ENCODE results near the gene LAMA5. TPM values are rescaled to one million over a fixed set of nuclear protein-coding genes. Genes with fewer than 3 reads are reported as not detected.

Gene LAMA5
- polyA plus RNA-seq, 1 donor (not counting 4 experiments of a cell fraction or from before 2014, with no cell fraction given) = 8.7 TPM

DNA sequence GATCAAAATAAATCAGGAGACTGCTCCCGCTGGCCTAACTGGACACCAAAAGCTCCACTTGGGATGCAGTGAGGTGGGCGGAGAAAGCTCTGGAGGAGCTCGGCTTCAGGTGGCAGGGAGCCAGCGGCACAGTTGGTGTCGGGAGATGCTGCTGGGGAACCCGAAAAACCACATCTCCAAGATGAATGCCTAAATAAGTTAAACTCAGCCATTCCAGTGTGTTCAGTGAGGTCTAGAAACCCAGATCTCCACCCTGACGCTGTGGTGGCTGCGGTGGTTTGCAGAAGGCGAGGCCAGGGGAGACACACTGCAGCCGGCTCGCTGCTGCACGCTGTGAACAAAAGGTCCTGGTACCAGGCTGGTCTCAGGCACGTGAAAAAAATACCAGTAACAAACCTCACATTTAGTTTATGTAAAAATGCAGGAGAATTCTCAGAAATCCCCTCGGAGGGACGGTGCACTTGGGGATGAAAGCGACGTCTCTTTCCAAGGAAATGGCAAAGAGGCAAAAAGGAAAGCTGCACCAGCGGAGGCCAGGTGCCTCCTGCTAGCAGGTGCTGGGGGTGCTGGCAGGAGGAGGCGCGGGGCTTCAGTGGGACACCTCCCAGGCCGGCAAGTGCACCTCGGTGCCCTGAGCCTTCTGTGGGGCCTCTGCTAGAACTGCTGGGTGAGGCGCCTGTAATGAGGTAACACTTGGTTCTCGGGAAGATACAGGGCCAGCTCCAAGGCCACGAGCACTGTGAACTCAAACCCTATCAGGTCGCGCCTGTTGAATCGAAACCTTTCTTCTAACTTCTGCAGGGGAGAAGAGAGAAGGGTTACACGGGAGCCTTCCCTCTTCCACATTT is 23.4 kb upstream of the LAMA5 start:
- H3K4me3 ChIP-seq (ENCODE audit: control insufficient read depth in 2 of 3, extremely low read depth in 1 of 3, insufficient read depth in 2 of 3, low read depth in 1 of 3, low read length in 3 of 3) = no peak overlapping the region
- peaks cover 43% of the 10 kb centered on the region for H3K79me2 ChIP-seq (ENCODE audit: control insufficient read depth, insufficient read depth, low read length)
- no peak overlapping the region for H3K4me2 ChIP-seq (ENCODE audit: control insufficient read depth, extremely low read depth, insufficient read depth, low read depth, low read length)
- H3K27ac ChIP-seq (ENCODE audit: control insufficient read depth, insufficient read depth, low read length) = no peak overlapping the region
- FAIRE-seq = no peak
- H3K9ac ChIP-seq (ENCODE audit: control insufficient read depth, extremely low read depth, insufficient read depth, low read length) = no peak overlapping the region
- no peak overlapping the region for H2AFZ ChIP-seq (ENCODE audit: control insufficient read depth, low read length)
- peaks cover 10% of the 10 kb centered on the region for H4K20me1 ChIP-seq (ENCODE audit: control insufficient read depth, extremely low read depth, insufficient read depth, low read length)
- DNase-seq (ENCODE audit: low read depth, low spot score) = no peak
- dilution Hi-C loops (cut with MboI; ENCODE audit: extremely low pct_ligation_motif_present, low sequenced_read_pairs) = no loop called here
- H3K27me3 ChIP-seq (ENCODE audit: control insufficient read depth, extremely low read depth, insufficient read depth, low read length) = no peaks in the 10 kb centered on the region
- no peaks in the 10 kb centered on the region for H3K9me3 ChIP-seq (ENCODE audit: control insufficient read depth, low read depth, low read length)
- peaks cover 12% of the 10 kb centered on the region for H3K4me1 ChIP-seq (ENCODE audit: control insufficient read depth, extremely low read depth, insufficient read depth, low read length)
- TF ChIP-seq EZH2 (IDR thresholded peaks at IDR 0.05; ENCODE audit: low read length) = no peak
- TF ChIP-seq, protein P1, sequence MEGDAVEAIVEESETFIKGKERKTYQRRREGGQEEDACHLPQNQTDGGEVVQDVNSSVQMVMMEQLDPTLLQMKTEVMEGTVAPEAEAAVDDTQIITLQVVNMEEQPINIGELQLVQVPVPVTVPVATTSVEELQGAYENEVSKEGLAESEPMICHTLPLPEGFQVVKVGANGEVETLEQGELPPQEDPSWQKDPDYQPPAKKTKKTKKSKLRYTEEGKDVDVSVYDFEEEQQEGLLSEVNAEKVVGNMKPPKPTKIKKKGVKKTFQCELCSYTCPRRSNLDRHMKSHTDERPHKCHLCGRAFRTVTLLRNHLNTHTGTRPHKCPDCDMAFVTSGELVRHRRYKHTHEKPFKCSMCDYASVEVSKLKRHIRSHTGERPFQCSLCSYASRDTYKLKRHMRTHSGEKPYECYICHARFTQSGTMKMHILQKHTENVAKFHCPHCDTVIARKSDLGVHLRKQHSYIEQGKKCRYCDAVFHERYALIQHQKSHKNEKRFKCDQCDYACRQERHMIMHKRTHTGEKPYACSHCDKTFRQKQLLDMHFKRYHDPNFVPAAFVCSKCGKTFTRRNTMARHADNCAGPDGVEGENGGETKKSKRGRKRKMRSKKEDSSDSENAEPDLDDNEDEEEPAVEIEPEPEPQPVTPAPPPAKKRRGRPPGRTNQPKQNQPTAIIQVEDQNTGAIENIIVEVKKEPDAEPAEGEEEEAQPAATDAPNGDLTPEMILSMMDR (optimal IDR thresholded peaks at IDR 0.05 in 1 of 3, IDR thresholded peaks at IDR 0.05 in 1 of 3, conservative IDR thresholded peaks at IDR 0.05 in 1 of 3; ENCODE audit: extremely low read depth in 1 of 3, insufficient read depth in 2 of 3, low read length in 3 of 3) = no peak
- H3K9me1 ChIP-seq (ENCODE audit: control insufficient read depth, extremely low read depth, insufficient read depth, low read length) = no peaks in the 10 kb centered on the region
- H3K36me3 ChIP-seq (ENCODE audit: control insufficient read depth in 2 of 2, extremely low read depth in 1 of 2, insufficient read depth in 2 of 2, low read length in 2 of 2) = peaks cover 23 to 25% of the 10 kb centered on the region in 2 experiments

DNA sequence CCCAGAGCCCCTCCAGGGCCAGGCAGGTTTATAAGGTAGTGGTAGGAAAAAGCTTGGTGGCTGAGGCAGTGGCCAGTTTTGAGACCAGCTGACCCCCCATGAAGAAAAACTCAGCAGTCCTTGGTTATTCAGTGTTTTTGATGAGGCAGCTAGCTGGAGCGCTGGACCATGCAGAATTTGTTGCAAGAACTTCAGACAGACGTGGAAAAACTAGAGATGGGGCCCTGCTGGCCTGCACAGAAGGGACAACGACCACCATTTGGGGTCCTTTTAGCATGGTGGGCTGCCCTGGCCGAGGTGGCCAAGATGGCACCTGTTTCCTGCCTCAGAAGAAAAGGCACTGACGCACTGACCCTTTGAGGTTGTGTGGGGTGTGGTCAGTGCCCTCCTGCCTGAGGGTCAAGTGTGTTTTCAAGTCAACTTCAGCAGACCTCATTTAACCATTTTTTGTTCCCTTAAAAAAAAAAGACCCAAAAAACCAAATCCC is 22.5 kb upstream of the LAMA5 start:
- Histone ChIP-seq H2AFZ (ENCODE audit: control insufficient read depth, low read length) (no peak overlapping the region), H3K9me3 (ENCODE audit: control insufficient read depth, low read depth, low read length) (no peaks in the 10 kb centered on the region), H4K20me1 (ENCODE audit: control insufficient read depth, extremely low read depth, insufficient read depth, low read length) (peaks cover 10% of the 10 kb centered on the region), H3K79me2 (ENCODE audit: control insufficient read depth, insufficient read depth, low read length) (peaks cover 49% of the 10 kb centered on the region), H3K27me3 (ENCODE audit: control insufficient read depth, extremely low read depth, insufficient read depth, low read length) (no peaks in the 10 kb centered on the region), H3K4me2 (ENCODE audit: control insufficient read depth, extremely low read depth, insufficient read depth, low read depth, low read length) (no peak overlapping the region), H3K36me3 (ENCODE audit: control insufficient read depth in 2 of 2, extremely low read depth in 1 of 2, insufficient read depth in 2 of 2, low read length in 2 of 2) (peaks cover 23 to 25% of the 10 kb centered on the region in 2 experiments), H3K4me3 (ENCODE audit: control insufficient read depth in 2 of 3, extremely low read depth in 1 of 3, insufficient read depth in 2 of 3, low read depth in 1 of 3, low read length in 3 of 3) (no peak overlapping the region), H3K9me1 (ENCODE audit: control insufficient read depth, extremely low read depth, insufficient read depth, low read length) (no peaks in the 10 kb centered on the region), H3K27ac (ENCODE audit: control insufficient read depth, insufficient read depth, low read length) (no peak overlapping the region), H3K9ac (ENCODE audit: control insufficient read depth, extremely low read depth, insufficient read depth, low read length) (no peak overlapping the region), H3K4me1 (ENCODE audit: control insufficient read depth, extremely low read depth, insufficient read depth, low read length) (peaks cover 18% of the 10 kb centered on the region)
- FAIRE-seq (no peak), DNase-seq (ENCODE audit: low read depth, low spot score) (no peak)
- no peak for TF ChIP-seq EZH2 (IDR thresholded peaks at IDR 0.05; ENCODE audit: low read length)
- TF ChIP-seq, protein P1 (optimal IDR thresholded peaks at IDR 0.05 in 1 of 3, IDR thresholded peaks at IDR 0.05 in 1 of 3, conservative IDR thresholded peaks at IDR 0.05 in 1 of 3; ENCODE audit: extremely low read depth in 1 of 3, insufficient read depth in 2 of 3, low read length in 3 of 3) = no peak
- dilution Hi-C loops (cut with MboI; ENCODE audit: extremely low pct_ligation_motif_present, low sequenced_read_pairs) = no loop called here

Measured in keratinocyte (primary cell).